ENCODE data around the gene CS. TPM values are rescaled to one million over a fixed set of nuclear protein-coding genes. Genes with fewer than 3 reads are reported as not detected.

The CS gene
- total and polyA plus RNA-seq, 2 of the 4 experiments (the other 2 are of a cell fraction), result 139 to 146 TPM

- TF ChIP-seq FOS (IDR thresholded peaks at IDR 0.05; ENCODE audit: low read depth, low read length), result no peak
- TF ChIP-seq MAZ (IDR thresholded peaks at IDR 0.05; ENCODE audit: borderline replicate concordance, low read depth, low read length), result no peak
- no peak for TF ChIP-seq RAD21 (IDR thresholded peaks at IDR 0.05; ENCODE audit: low read length)
- TF ChIP-seq CTCF (conservative IDR thresholded peaks at IDR 0.05; ENCODE audit: low read depth, low read length), result no peak
- no peak for TF ChIP-seq USF2 (IDR thresholded peaks at IDR 0.05; ENCODE audit: low read depth, low read length)
- TF ChIP-seq MAFK (IDR thresholded peaks at IDR 0.05; ENCODE audit: low read depth, low read length), result no peak
- TF ChIP-seq CHD1 (IDR thresholded peaks at IDR 0.05; ENCODE audit: low read depth, low read length), result no peak
- no peak for TF ChIP-seq RCOR1 (IDR thresholded peaks at IDR 0.05; ENCODE audit: insufficient replicate concordance, low read length)
- TF ChIP-seq POLR2A (IDR thresholded peaks at IDR 0.05; ENCODE audit: low read depth, low read length), result no peak
- TF ChIP-seq BHLHE40 (IDR thresholded peaks at IDR 0.05; ENCODE audit: low read depth, low read length), result no peak
- no peak for TF ChIP-seq MXI1 (IDR thresholded peaks at IDR 0.05; ENCODE audit: borderline replicate concordance, low read depth, low read length)
- TF ChIP-seq SMC3 (IDR thresholded peaks at IDR 0.05; ENCODE audit: low read depth, low read length), result no peak
- TF ChIP-seq CEBPB (IDR thresholded peaks at IDR 0.05; ENCODE audit: low read depth, low read length), result no peak
- TF ChIP-seq RFX5 (IDR thresholded peaks at IDR 0.05; ENCODE audit: low read depth, low read length), result no peak
- no peak for TF ChIP-seq NFE2L2 (IDR thresholded peaks at IDR 0.05; ENCODE audit: low read depth, low read length)
- TF ChIP-seq ELK1 (IDR thresholded peaks at IDR 0.05; ENCODE audit: borderline replicate concordance, low read depth, low read length), result no peak
- H3K4ac ChIP-seq (ENCODE audit: low read depth, low read length), result peak overlapping the region; percentile 74
- H3K4me3 ChIP-seq (ENCODE audit: insufficient read depth, low read depth, low read length), result no peak overlapping the region
- ChIA-PET CTCF (interaction anchor here (0.8 kb wide), 1 partner anchor 39 kb away, joined by 3 read pairs; no protein-coding TSS in a partner anchor), POLR2A (ENCODE audit: unreplicated experiment) (no interaction called here)
- H3K27me3 ChIP-seq (ENCODE audit: control insufficient read depth, insufficient read depth, low read length), result no peaks in the 10 kb centered on the region
- H2AK9ac ChIP-seq (replicated peaks; ENCODE audit: low read depth, low read length, poor library complexity), result no peak overlapping the region
- H4K20me1 ChIP-seq (ENCODE audit: insufficient read depth, low read length), result peaks cover 14% of the 10 kb centered on the region
- ATAC-seq (ENCODE audit: low read depth) (no peak), DNase-seq (no peak)
- H3K23ac ChIP-seq (ENCODE audit: low read depth, low read length), result peak overlapping the region; percentile 34; the same call in 1 of the 2 replicates
- H4K5ac ChIP-seq (ENCODE audit: low read depth, low read length), result peak overlapping the region; percentile 77; the same call in 1 of the 2 replicates
- H3K4me1 ChIP-seq (ENCODE audit: control insufficient read depth, insufficient read depth, low read length), result peaks cover 18% of the 10 kb centered on the region
- H3K18ac ChIP-seq (ENCODE audit: low read depth, low read length), result peak overlapping the region; percentile 87; the same call in 1 of the 2 replicates
- peak overlapping the region; percentile 84 for H2BK20ac ChIP-seq (ENCODE audit: low read depth, low read length)
- peak overlapping the region; percentile 60; the same call in 2 of the 3 replicates for H2BK15ac ChIP-seq (ENCODE audit: low read depth, low read length)
- no peak overlapping the region for H3K27ac ChIP-seq (ENCODE audit: insufficient read depth, low read length)
- H3K79me1 ChIP-seq (ENCODE audit: low read depth in 1 of 2, low read length in 2 of 2), result peaks cover 7 to 25% of the 10 kb centered on the region in 2 experiments
- peaks cover 18% of the 10 kb centered on the region for H3K9me1 ChIP-seq (ENCODE audit: insufficient read depth, low read length)
- H4K91ac ChIP-seq (ENCODE audit: insufficient read depth, low read depth, low read length), result peak overlapping the region; percentile 73; the same call in 1 of the 2 replicates
- H2AK5ac ChIP-seq (ENCODE audit: low read depth, low read length), result peak overlapping the region; percentile 81
- H3K56ac ChIP-seq (ENCODE audit: extremely low read depth, insufficient read depth, low read length), result no peak overlapping the region
- peaks cover 11% of the 10 kb centered on the region for H3K36me3 ChIP-seq (ENCODE audit: control insufficient read depth, insufficient read depth, low read length)
- peak overlapping the region; percentile 92 for H2BK5ac ChIP-seq (ENCODE audit: low read depth, low read length, poor library complexity, severe bottlenecking)
- H2AFZ ChIP-seq (replicated peaks; ENCODE audit: low read length, poor library complexity), result no peak overlapping the region
- in situ Hi-C loops (cut with MboI; ENCODE audit: low sequenced_read_pairs) (no loop called here), dilution Hi-C loops (cut with HindIII; ENCODE audit: low sequenced_read_pairs, unreplicated experiment) (no loop called here), intact Hi-C loops (cut with micrococcal nuclease) (no loop called here)
- BruUV-seq (replicated peaks), result no TSS peak
- H3K9me3 ChIP-seq (ENCODE audit: control insufficient read depth, insufficient read depth, low read length), result no peaks in the 10 kb centered on the region
- H3K14ac ChIP-seq (replicated peaks; ENCODE audit: low read depth, low read length), result peak overlapping the region; percentile 71
- peak overlapping the region; percentile 7 to 80; a peak in 2 of 4 replicates for H4K8ac ChIP-seq (ENCODE audit: low read depth in 2 of 2, low read length in 2 of 2)
- no peak overlapping the region for H3K9ac ChIP-seq (ENCODE audit: low read depth, low read length)
- no peak overlapping the region for H3K4me2 ChIP-seq (ENCODE audit: low read depth, low read length)
- no CpG with 5 or more reads among the region's 3 CpGs for WGBS, 2 experiments (ENCODE audit: extremely low coverage in 2 of 2, insufficient read length in 1 of 2)
- peak overlapping the region; percentile 89 for H2BK120ac ChIP-seq (ENCODE audit: low read depth, low read length)
Observed at GRCh38 chr12:56260921-56261320, 39.2 kb downstream of the CS start.
